OCI-LY1 (cell line): ENCODE data around the gene ZNF346.
"Not testable (repeated sequence)": the region's sequence is repeated elsewhere in the genome, so short reads cannot be mapped to it uniquely, and the experiment has no call there.

Source experiments
- H2AFZ ChIP-seq: fragments of 200-600 bp; sonication (generic), shearing (Covaris generic); 2 replicates; pipeline ENCODE4 v1.6.0; 2014; ENCODE audit warnings: antibody characterized with exemption, mild to moderate bottlenecking, low read length
- H3F3A ChIP-seq: fragments of 200-600 bp; sonication (generic), shearing (Covaris generic); 2 replicates; pipeline ENCODE4 v1.6.0; 2014; ENCODE audit warnings: mild to moderate bottlenecking, antibody characterized with exemption, low read length, moderate library complexity; ENCODE audit not compliant: insufficient read depth
- H3K27ac ChIP-seq: fragments of 200-600 bp; sonication (generic); 2 replicates; pipeline ENCODE4 v1.5.1; 2014; ENCODE audit warnings: low read length, mixed run types, mild to moderate bottlenecking, low read depth; ENCODE audit not compliant: poor library complexity, severe bottlenecking
- H3K27me3 ChIP-seq: fragments of 200-600 bp; sonication (generic); 2 replicates; pipeline ENCODE4 v1.6.0; 2014; ENCODE audit warnings: antibody characterized with exemption, mild to moderate bottlenecking, low read length, moderate library complexity; ENCODE audit not compliant: insufficient read depth
- H3K36me3 ChIP-seq: fragments of 200-600 bp; sonication (generic); 2 replicates; pipeline ENCODE4 v1.6.1; 2014; ENCODE audit warnings: mild to moderate bottlenecking, antibody characterized with exemption, low read length, moderate library complexity, mixed read lengths; ENCODE audit not compliant: insufficient read depth
- H3K4me1 ChIP-seq: fragments of 200-600 bp; sonication (generic); 2 replicates; pipeline ENCODE4 v1.5.1; 2014; ENCODE audit warnings: mild to moderate bottlenecking, low read length, moderate library complexity; ENCODE audit not compliant: insufficient read depth, severe bottlenecking
- H3K4me2 ChIP-seq: fragments of 200-600 bp; sonication (generic), shearing (Covaris generic); 2 replicates; pipeline ENCODE4 v1.6.1; 2014; ENCODE audit warnings: low read length
- H3K4me3 ChIP-seq: fragments of 200-600 bp; sonication (generic); 2 replicates; pipeline ENCODE4 v1.5.1; 2014; ENCODE audit warnings: low read length, low read depth, mild to moderate bottlenecking, mixed read lengths; ENCODE audit not compliant: poor library complexity, severe bottlenecking
- H3K79me2 ChIP-seq: fragments of 200-600 bp; shearing (Covaris generic); 2 replicates; pipeline ENCODE4 v1.6.1; 2016; ENCODE audit warnings: mixed run types, low read length, mixed read lengths; ENCODE audit not compliant: insufficient read depth
- H3K9ac ChIP-seq: fragments of 200-600 bp; sonication (generic), shearing (Covaris generic); 2 replicates; pipeline ENCODE4 v1.6.1; 2014; ENCODE audit warnings: mild to moderate bottlenecking, low read length, mixed read lengths
- H3K9me2 ChIP-seq: fragments of 200-600 bp; sonication (generic), shearing (Covaris generic); 2 replicates; pipeline ENCODE4 v1.6.1; 2014; ENCODE audit warnings: low read depth, mild to moderate bottlenecking, low read length, mixed read lengths
- H3K9me3 ChIP-seq: fragments of 200-600 bp; shearing (Covaris generic); 2 replicates; pipeline ENCODE4 v1.6.1; 2014; ENCODE audit warnings: low read length, mixed read lengths
- H4K20me1 ChIP-seq: fragments of 200-600 bp; sonication (generic), shearing (Covaris generic); 2 replicates; pipeline ENCODE4 v1.6.0; 2016; ENCODE audit warnings: mild to moderate bottlenecking, low read length; ENCODE audit not compliant: insufficient read depth
- EZH2 ChIP-seq: fragments of 200-600 bp; sonication (generic), shearing (Covaris generic); IDR thresholded peaks from 2 replicates; pipeline ENCODE4 v1.8.0; 2017; ENCODE audit warnings: borderline replicate concordance, mixed run types, mild to moderate bottlenecking, antibody characterized with exemption, low read length, moderate library complexity, mixed read lengths
- TF ChIP-seq, protein P1 (sequence below): fragments of 200-600 bp; sonication (generic), shearing (Covaris generic); IDR thresholded peaks from 2 replicates; pipeline ENCODE4 v1.5.1; 2017; ENCODE audit warnings: mild to moderate bottlenecking, antibody characterized with exemption, low read length, moderate library complexity, mixed read lengths

The ZNF346 gene

DNA sequence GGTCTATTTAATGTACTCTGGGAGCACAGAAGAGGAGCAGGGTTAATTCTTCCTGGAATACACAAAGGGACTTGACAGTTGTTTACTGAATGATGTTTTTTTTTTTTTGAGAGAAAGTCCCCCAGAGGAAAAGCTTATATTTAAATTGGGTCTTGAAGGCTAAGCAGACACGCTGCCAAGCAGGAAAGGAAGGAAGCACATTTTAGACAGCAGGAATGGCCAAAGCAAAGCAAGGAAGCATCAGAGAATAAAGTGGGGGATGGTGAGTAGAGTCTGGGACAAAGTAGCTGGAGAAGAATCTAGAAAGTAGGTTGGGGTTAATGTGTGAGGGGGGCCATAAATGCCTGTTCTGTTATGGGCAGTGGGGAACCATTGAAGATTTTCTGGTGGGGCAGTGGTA, 21.5 kb downstream of the ZNF346 start:
- no peaks in the 10 kb centered on the region for H3F3A ChIP-seq
- H3K79me2 ChIP-seq = peaks cover 3% of the 10 kb centered on the region; the same call in 1 of the 2 replicates
- H3K4me1 ChIP-seq = no peaks in the 10 kb centered on the region
- H3K9me2 ChIP-seq = no peaks in the 10 kb centered on the region
- TF ChIP-seq, protein P1, sequence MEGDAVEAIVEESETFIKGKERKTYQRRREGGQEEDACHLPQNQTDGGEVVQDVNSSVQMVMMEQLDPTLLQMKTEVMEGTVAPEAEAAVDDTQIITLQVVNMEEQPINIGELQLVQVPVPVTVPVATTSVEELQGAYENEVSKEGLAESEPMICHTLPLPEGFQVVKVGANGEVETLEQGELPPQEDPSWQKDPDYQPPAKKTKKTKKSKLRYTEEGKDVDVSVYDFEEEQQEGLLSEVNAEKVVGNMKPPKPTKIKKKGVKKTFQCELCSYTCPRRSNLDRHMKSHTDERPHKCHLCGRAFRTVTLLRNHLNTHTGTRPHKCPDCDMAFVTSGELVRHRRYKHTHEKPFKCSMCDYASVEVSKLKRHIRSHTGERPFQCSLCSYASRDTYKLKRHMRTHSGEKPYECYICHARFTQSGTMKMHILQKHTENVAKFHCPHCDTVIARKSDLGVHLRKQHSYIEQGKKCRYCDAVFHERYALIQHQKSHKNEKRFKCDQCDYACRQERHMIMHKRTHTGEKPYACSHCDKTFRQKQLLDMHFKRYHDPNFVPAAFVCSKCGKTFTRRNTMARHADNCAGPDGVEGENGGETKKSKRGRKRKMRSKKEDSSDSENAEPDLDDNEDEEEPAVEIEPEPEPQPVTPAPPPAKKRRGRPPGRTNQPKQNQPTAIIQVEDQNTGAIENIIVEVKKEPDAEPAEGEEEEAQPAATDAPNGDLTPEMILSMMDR = no peak
- TF ChIP-seq EZH2 = no peak
- no peak overlapping the region for H2AFZ ChIP-seq
- H3K36me3 ChIP-seq = peaks cover 90% of the 10 kb centered on the region
- no peak overlapping the region for H3K27ac ChIP-seq
- H3K4me3 ChIP-seq = no peak overlapping the region
- H4K20me1 ChIP-seq = no peaks in the 10 kb centered on the region
- H3K4me2 ChIP-seq = no peak overlapping the region
- H3K27me3 ChIP-seq = no peaks in the 10 kb centered on the region
- no peak overlapping the region for H3K9ac ChIP-seq
- H3K9me3 ChIP-seq = no peaks in the 10 kb centered on the region

DNA sequence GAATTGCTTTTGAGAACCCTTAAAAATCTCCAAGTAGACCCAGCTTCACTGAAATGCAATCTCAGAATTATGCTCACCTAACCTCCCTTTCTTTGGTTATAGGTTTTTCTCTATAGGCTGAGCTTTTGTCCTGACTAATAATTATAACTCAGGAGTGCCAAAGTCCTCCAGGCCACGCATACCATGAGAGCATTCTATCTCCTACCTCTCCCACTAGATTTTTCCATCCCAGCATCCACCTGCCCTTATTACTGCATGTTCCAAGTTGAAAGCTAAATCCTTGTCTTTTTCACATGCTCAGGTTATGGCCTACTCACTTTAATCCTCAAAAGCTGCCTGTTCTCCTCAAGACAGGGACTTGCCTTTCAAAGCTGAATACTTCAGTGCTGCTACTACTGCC, 22.1 kb downstream of the ZNF346 start:
- TF ChIP-seq EZH2 = no peak
- TF ChIP-seq, protein P1 = no peak
- Histone ChIP-seq H3K4me3 (no peak overlapping the region), H3K9me2 (no peaks in the 10 kb centered on the region), H4K20me1 (no peaks in the 10 kb centered on the region), H3K79me2 (no peaks in the 10 kb centered on the region), H2AFZ (no peak overlapping the region), H3K9ac (no peak overlapping the region), H3K27me3 (no peaks in the 10 kb centered on the region), H3K36me3 (peaks cover 90% of the 10 kb centered on the region), H3K27ac (no peak overlapping the region), H3F3A (no peaks in the 10 kb centered on the region), H3K9me3 (no peaks in the 10 kb centered on the region), H3K4me1 (no peaks in the 10 kb centered on the region), H3K4me2 (no peak overlapping the region)

DNA sequence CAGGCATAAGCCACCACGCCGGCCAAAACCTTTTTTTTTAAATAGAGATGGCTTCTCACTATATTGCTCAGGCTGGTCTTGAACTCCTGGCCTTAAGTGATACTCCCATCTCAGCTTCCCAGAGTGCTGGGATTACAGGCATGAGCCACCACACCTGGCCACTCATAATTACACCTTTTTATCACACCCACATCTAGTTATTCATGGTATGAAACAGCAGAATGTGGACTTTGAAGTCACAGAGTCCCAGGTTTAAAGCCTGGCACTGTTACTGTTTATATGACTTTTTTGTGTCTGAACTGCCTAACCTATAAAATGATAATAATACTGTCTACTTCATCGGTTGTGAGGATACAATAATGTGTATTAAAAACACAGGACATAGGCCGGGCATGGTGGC, 23.1 kb downstream of the ZNF346 start:
- Histone ChIP-seq H3K4me3 (no peak overlapping the region), H3K27ac (no peak overlapping the region), H3K9ac (no peak overlapping the region), H3K9me2 (no peaks in the 10 kb centered on the region), H3F3A (no peaks in the 10 kb centered on the region), H3K27me3 (no peaks in the 10 kb centered on the region), H4K20me1 (no peaks in the 10 kb centered on the region), H2AFZ (no peak overlapping the region), H3K4me2 (no peak overlapping the region), H3K79me2 (no peaks in the 10 kb centered on the region), H3K9me3 (no peaks in the 10 kb centered on the region), H3K36me3 (peaks cover 89% of the 10 kb centered on the region), H3K4me1 (no peaks in the 10 kb centered on the region)
- TF ChIP-seq EZH2 = no peak
- TF ChIP-seq, protein P1 = no peak

DNA sequence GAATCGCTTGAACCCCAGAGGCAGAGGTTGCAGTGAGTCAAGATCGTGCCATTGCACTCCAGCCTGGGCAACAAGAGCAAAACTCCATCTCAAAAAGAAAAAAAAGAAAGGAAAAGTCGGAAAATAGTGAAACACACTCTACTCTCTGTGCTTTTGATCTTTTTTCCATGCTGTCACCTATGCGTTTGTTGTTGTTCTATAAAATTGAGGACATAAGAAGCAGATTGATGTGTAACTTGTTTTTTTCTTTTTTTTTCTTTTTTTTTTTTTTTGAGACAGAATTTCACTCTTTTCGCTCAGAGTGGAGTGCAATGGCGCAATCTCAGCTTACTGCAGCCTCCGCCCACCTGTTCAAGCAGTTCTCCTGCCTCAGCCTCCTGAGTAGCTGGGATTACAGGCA, 26.0 kb downstream of the ZNF346 start:
- H3K9ac ChIP-seq, H3K4me2 ChIP-seq, H3K9me2 ChIP-seq, H3K27ac ChIP-seq, H3K79me2 ChIP-seq, H4K20me1 ChIP-seq, H3K4me3 ChIP-seq, H3K9me3 ChIP-seq, H3F3A ChIP-seq, H3K4me1 ChIP-seq, H3K27me3 ChIP-seq, H2AFZ ChIP-seq: not testable (repeated sequence)
- peaks cover 82% of the 10 kb centered on the region for H3K36me3 ChIP-seq
